ENCODE data around the gene KIF5B.
"Not testable (repeated sequence)": the region's sequence is repeated elsewhere in the genome, so short reads cannot be mapped to it uniquely, and the experiment has no call there.

The KIF5B gene

DNA sequence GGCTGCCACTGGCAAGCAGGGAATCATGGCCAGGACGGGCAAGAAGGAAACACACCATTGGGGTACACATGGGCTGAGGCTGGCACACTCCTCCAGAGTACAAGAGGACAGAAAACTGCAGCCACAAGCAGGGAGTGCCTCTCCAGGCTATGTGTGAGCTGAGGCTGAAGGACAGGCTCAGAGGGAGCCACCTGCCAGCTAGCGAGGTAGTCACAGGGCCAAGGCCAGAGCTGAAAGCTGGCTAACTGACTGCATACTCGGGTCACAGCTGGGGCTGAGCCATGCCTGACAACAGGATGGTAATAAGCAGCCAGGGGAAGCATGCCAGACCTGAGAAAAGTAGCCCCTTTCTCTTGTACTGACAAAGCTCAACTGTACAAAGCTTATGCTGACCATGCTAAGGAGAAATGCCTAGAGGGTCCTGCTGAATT lies 52.0 kb downstream of the KIF5B start:
- DNase-seq: no peak

GRCh38 chr10:32002531-32002930 lies 53.7 kb downstream of the KIF5B start:
- no peak for DNase-seq

DNA sequence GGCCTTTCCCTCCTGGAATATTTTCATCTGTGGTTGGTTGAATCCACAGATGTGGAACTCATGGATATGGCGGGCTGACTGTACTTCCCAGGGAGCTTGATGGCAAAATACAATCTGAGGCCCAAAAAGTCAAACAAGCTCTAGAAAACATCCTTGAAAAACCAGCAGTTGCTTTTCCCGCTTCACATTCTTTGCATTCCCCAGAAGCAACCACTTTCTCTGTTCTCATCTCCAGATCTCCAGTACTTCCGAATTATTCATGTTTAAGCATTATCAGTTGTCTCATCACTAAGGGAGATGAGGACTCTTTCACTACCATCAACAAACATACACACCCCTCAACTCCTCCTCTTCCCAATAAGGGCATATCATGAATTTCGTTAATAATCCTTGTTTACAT lies 55.3 kb downstream of the KIF5B start:
- no peak for DNase-seq

- DNase-seq: no peak
Observed at GRCh38 chr10:31999836-32000235, 56.4 kb downstream of the KIF5B start.

- DNase-seq: no peak
Observed at GRCh38 chr10:31999070-31999660, 57.1 kb downstream of the KIF5B start.

- DNase-seq: no peak
Observed at GRCh38 chr10:31994926-31995325, 61.3 kb downstream of the KIF5B start.

GRCh38 chr10:31990937-31991336 lies 65.3 kb downstream of the KIF5B start:
- no peak for DNase-seq

DNA sequence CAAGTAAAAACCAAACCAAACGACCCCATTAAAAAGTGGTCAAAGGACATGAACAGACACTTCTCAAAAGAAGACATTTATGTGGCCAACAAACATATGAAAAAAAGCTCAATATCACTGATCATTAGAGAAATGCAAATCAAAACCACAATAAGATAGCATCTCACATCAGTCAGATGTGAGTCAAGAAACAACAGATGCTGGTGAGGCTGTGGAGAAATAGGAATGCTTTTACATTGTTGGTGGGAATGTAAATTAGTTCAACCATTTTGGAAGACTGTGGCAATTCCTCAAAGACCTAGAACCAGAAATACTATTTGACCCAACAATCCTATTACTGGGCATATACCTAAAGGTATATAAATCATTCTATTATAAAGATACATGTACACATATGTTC lies 68.4 kb downstream of the KIF5B start:
- DNase-seq: not testable (repeated sequence)

DNA sequence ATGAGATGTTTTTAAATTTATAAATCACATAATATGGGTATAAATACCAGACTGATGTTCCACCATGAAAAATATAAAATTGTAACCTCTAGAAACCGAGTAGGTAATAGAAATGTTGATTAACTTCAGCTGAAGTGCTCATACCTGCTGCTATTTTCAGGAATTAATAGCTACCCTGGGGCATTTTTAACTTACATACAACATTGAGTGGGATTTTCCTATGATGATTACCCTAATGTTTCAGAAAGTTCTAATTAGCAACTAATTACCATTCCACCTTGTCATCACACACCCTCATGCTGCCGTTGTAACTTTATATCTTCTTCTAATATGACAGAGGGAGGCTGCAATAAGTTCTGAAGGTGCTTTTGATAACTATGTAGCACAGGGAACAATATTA lies 74.1 kb downstream of the KIF5B start:
- DNase-seq: no peak

- no peak for DNase-seq
Observed at GRCh38 chr10:31980471-31980870, 75.8 kb downstream of the KIF5B start.

DNA sequence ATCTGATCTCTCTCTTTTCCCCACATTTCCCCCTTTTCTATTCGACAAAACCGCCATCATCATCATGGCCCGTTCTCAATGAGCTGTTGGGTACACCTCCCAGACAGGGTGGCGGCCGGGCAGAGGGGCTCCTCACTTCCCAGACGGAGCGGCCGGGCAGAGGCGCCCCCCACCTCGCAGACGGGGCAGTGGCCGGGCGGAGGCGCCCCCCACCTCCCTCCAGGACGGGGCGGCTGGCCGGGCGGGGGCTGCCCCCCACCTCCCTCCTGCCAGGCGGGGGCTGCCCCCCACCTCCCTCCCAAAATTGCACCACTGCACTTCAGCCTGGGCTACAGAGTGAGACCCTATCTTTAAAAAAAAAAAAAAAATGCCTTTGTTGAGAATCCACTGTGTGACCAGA lies 77.2 kb downstream of the KIF5B start:
- DNase-seq: not testable (repeated sequence)

- no peak for DNase-seq
Observed at GRCh38 chr10:31978156-31978483, 78.1 kb downstream of the KIF5B start.

- DNase-seq: no peak
Observed at GRCh38 chr10:31977440-31978155, 78.6 kb downstream of the KIF5B start.

DNA sequence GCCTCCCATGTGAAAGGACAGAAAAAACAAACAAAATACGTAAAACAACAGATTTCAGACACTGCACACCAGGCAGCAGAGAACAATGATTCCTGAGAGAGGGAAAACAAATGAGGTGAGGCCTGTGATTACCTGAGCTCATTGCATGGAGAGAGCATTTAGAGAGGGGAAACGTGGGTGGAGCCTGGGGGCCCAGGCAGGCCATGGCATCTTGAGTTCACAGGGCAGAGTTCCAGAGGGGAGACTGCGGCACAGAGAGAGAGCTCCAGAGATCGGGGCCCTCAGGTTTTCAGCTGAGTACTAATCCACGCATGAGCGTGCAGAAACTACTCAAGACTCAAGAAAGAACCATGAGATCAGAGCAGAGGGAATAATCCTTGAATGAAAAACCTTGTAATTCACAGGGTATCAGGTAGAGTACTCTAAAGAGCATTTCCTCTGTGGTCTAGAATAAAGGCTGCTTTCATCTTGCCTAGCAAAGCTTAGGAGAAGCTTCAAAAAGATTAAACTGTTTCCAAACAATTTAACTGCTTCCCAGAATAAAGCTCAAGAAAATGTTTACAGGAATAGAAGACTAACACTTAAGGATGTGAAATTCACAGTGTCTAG lies 81.0 kb downstream of the KIF5B start:
- DNase-seq: no peak

GRCh38 chr10:31974434-31975124 lies 81.6 kb downstream of the KIF5B start:
- DNase-seq: no peak

DNA sequence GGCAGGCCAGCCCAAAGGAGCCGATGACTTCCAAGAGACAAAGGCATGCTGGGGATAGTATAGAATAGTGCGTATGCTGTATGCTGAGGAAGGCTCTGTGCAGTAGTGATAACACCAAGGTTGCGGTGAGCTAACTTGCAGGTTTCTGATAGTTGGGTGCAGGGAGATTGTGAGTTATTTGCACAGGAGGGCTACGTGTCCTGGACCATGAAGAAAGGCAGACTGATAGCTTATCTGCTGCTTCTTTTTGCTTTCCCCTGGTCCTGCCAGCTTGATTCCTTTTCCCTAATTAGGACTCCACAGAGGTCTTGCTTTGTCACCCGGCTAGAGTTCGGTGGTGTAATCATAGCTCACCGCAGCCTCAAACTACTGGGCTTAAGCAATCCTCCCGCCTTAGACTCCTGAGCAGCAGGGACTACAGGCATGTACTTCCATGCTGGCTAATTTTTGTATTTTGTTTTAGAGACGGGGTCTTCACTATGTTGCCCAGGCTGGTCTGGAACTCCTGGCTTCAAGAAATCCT lies 83.6 kb downstream of the KIF5B start:
- DNase-seq: no peak

- DNase-seq: not testable (repeated sequence)
Observed at GRCh38 chr10:31969847-31970246, 86.4 kb downstream of the KIF5B start.

DNA sequence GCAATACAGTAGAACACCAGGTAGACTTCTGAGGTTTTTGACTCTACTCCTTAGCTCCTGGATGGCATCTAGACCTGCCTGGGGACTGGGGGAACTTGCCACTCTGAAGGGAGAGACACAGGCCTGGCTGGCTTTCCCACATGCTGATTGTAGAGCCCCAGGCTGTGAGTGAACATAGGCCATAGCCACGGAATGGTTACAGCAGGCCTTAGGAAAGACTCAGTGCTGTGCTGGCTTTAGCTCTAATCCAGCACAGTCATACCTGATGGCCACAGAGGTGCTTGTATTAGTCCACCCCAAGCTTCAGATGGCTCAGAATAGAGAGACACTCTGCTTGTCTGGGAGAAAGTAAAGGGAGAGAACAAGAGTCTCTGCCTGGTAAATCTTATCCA lies 92.6 kb downstream of the KIF5B start:
- no peak for DNase-seq

DNA sequence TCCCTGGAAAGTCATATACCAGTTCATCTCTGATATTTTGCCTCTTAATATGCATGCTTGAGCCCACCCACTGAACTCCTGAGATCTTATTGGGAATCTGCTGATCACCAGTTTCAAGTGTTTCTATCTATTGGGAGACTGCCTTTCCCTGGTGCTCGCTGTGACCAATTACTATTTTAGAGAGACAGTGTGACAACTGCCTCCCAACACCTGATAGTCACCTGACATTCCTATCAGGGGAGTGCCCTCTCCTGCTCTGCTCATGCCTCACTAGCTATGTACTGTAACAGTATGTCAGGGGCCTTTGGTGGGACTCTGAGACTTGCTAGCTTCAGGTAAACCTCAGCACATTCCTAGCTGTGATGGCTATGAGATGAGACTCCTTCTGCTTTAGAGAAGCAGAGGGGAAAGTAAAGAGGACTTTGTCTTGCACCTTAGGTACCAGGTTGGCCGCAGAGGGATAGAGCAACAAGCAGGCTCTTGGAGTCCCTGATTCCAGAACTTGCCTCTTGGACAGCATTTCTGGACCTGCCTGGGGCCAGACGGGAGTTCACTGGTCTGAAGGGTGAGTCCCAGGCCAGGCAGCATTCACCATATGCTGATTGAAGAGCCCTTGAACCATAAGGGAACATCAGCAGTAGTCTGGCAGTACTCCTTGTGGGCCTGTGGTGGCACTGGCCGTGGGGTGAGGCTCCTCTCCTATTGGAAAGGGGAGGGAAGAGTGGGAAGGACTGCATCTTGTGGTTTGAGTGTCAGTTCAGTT lies 93.2 kb downstream of the KIF5B start:
- no peak for DNase-seq

DNA sequence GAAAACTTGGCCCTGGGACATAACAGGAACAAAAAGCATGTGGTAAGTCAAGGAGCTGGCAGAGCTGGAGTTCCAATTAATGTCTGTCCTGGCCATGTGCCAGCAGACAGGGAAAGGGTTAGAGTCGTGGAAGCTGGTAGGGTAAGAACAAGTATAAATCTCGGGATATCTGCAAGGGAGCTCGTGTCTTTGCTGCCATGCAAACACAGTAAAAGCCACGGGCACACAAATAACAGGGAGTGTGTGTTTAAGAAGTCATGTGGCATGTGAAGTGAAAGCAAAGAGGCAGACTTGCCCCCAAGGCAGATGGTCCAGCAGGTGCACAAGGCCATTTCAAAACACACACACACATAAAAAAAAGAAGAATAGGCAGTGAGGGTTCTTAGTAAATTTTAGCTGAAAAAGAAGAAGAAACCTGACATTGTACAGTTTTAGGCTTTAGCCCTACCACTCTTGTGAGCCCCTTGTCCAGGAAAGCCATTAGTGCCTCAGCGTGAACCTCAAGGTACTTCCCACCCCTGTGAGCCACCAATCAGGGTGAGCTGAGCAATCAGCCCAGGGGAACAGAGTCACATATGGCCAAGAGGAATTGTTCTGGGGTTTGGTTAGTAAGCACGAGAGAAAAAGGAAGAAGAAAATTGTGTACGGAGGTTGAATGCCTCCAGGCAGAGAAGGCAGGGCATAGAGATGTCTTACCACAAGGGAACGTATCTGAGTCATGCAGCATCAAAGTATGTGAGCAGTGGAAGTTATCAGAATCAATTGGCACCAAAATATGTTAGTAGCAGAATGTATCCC lies 94.7 kb downstream of the KIF5B start:
- DNase-seq: no peak

- DNase-seq: no peak
Observed at GRCh38 chr10:31959461-31960173, 96.6 kb downstream of the KIF5B start.
